ENCODE data around the gene DENND1C. TPM values are rescaled to one million over a fixed set of nuclear protein-coding genes. Genes with fewer than 3 reads are reported as not detected.

DENND1C gene
- total and polyA plus RNA-seq, 2 of the 8 experiments (the other 6 are each of a cell fraction or from before 2014, with no cell fraction given), result 3.6 to 4.0 TPM

GRCh38 chr19:6527893-6528543, 46.4 kb upstream of the DENND1C start:
- H2BK15ac ChIP-seq (ENCODE audit: low read length), result no peak overlapping the region
- H3K79me1 ChIP-seq (ENCODE audit: low read depth, low read length), result peaks cover 4% of the 10 kb centered on the region
- no peaks in the 10 kb centered on the region for H3K79me2 ChIP-seq (ENCODE audit: control insufficient read depth in 1 of 2, insufficient read depth in 2 of 2, low read length in 2 of 2)
- DNase-seq (ENCODE audit: low read depth in 1 of 2, low spot score in 2 of 2) (no peak), FAIRE-seq (no peak)
- no peak overlapping the region for H4K91ac ChIP-seq (replicated peaks; ENCODE audit: insufficient read length, low read length)
- no peak overlapping the region for H3K4me2 ChIP-seq (ENCODE audit: insufficient read depth in 1 of 2, low read depth in 2 of 2, low read length in 2 of 2)
- H2BK12ac ChIP-seq (ENCODE audit: low read depth, low read length), result no peak overlapping the region; the same call in 1 of the 2 replicates
- H3K9ac ChIP-seq (replicated peaks in 1 of 4; ENCODE audit: extremely low read depth in 1 of 4, low read depth in 3 of 4, low read length in 3 of 4), result no peak overlapping the region
- WGBS, 2 experiments (ENCODE audit: extremely low coverage in 1 of 2, insufficient coverage in 1 of 2, insufficient read length in 1 of 2, insufficient replicate concordance in 2 of 2, low coverage in 1 of 2, low lambda C conversion rate in 2 of 2, missing lambda C conversion rate in 1 of 2), result 79% methylated on average over 17 of the region's 17 CpGs; no CpG with 5 or more reads in 1 of the 2 experiments
- H2BK20ac ChIP-seq (ENCODE audit: low read length), result peak overlapping the region; percentile 8; the same call in 1 of the 2 replicates
- no peaks in the 10 kb centered on the region for H3K36me3 ChIP-seq (ENCODE audit: control insufficient read depth in 2 of 4, insufficient read depth in 4 of 4, low read length in 3 of 4)
- ChIA-PET CTCF (ENCODE audit: partially characterized antibody) (interaction anchor here (0.6 to 1.5 kb wide), 4 partner anchors 11 to 1120 kb away, joined by 3 to 5 read pairs (median 3); no protein-coding TSS in a partner anchor), POLR2A (ENCODE audit: partially characterized antibody) (interaction anchor here (1.1 to 1.6 kb wide), 3 partner anchors 11 to 62 kb away, joined by 3 to 5 read pairs (median 4); no protein-coding TSS in a partner anchor)
- no peak overlapping the region for H3K27ac ChIP-seq (ENCODE audit: low read depth, low read length)
- H4K8ac ChIP-seq (ENCODE audit: extremely low read depth, insufficient read depth, low read length), result peak overlapping the region; percentile 64
- peaks cover 17 to 31% (median 30%) of the 10 kb centered on the region in 4 experiments for H3K27me3 ChIP-seq (replicated peaks in 1 of 4; ENCODE audit: control insufficient read depth in 3 of 4, extremely low read depth in 1 of 4, insufficient read depth in 3 of 4, low read length in 3 of 4)
- no peak overlapping the region for H4K5ac ChIP-seq (ENCODE audit: insufficient read length, low read depth, low read length)
- peak overlapping the region; percentile 94; the same call in 1 of the 2 replicates for H2AK5ac ChIP-seq (ENCODE audit: low read depth, low read length)
- no peak overlapping the region for H3K14ac ChIP-seq (ENCODE audit: insufficient read length)
- no peak overlapping the region for H2AFZ ChIP-seq (ENCODE audit: low read length)
- no peak overlapping the region for H3K23ac ChIP-seq (ENCODE audit: insufficient read length)
- H2BK5ac ChIP-seq (ENCODE audit: low read depth, low read length), result no peak overlapping the region
- no peak overlapping the region for H3K18ac ChIP-seq (ENCODE audit: extremely low read depth, low read length)
- peaks cover 15% of the 10 kb centered on the region for H3K23me2 ChIP-seq (ENCODE audit: low read depth, low read length)
- H3K4me1 ChIP-seq (replicated peaks in 1 of 4; ENCODE audit: control insufficient read depth in 3 of 4, insufficient read depth in 4 of 4, low read length in 3 of 4), result peaks cover 5 to 24% (median 16%) of the 10 kb centered on the region in 4 experiments
- H3K9me3 ChIP-seq (ENCODE audit: insufficient read depth in 2 of 2, low read depth in 1 of 2, low read length in 1 of 2), result no peaks in the 10 kb centered on the region
- H3K4ac ChIP-seq (replicated peaks; ENCODE audit: insufficient read length, low read depth, low read length), result no peak overlapping the region
- no peak overlapping the region for H2BK120ac ChIP-seq (replicated peaks; ENCODE audit: low read depth, low read length)
- H3K4me3 ChIP-seq (ENCODE audit: extremely low read depth in 1 of 4, insufficient read depth in 2 of 4, low read depth in 3 of 4, low read length in 4 of 4), result no peak overlapping the region
- H4K20me1 ChIP-seq (replicated peaks in 1 of 2; ENCODE audit: control insufficient read depth in 1 of 2, insufficient read depth in 2 of 2, low read length in 2 of 2), result peaks cover 0 to 4% of the 10 kb centered on the region in 2 experiments
- H3K56ac ChIP-seq (replicated peaks; ENCODE audit: insufficient read length, low read depth, low read length), result no peak overlapping the region
- TF ChIP-seq SUZ12 (IDR thresholded peaks at IDR 0.05; ENCODE audit: low read length) (no peak), GTF2F1 (IDR thresholded peaks at IDR 0.05; ENCODE audit: borderline replicate concordance, low read depth, low read length) (no peak), RAD21 (IDR thresholded peaks at IDR 0.05 in 1 of 2, conservative IDR thresholded peaks at IDR 0.05 in 1 of 2; ENCODE audit: low read depth in 2 of 2, low read length in 2 of 2) (no peak), CREB1 (IDR thresholded peaks at IDR 0.05) (no peak), BCL11A (IDR thresholded peaks at IDR 0.05; ENCODE audit: low read depth in 2 of 2, low read length in 2 of 2) (no peak), CBX8 (IDR thresholded peaks at IDR 0.05; ENCODE audit: borderline replicate concordance, low read depth, low read length) (no peak), KDM1A (IDR thresholded peaks at IDR 0.05; ENCODE audit: borderline replicate concordance, low read length) (no peak), KDM5A (IDR thresholded peaks at IDR 0.05; ENCODE audit: low read length) (no peak), SAP30 (IDR thresholded peaks at IDR 0.05; ENCODE audit: insufficient read depth, insufficient replicate concordance, low read length) (no peak), YY1 (IDR thresholded peaks at IDR 0.05; ENCODE audit: low read depth, low read length) (no peak), SIN3A (conservative IDR thresholded peaks at IDR 0.05 in 1 of 2, IDR thresholded peaks at IDR 0.05 in 1 of 2; ENCODE audit: low read depth in 1 of 2, low read length in 2 of 2) (no peak)
